H1 (cell line): ENCODE data around the gene EYA2. TPM values are rescaled to one million over a fixed set of nuclear protein-coding genes. Genes with fewer than 3 reads are reported as not detected.

Experiments
- CTCF ChIA-PET: fragments of 300-600 bp; sonication (Branson Sonifier 250); formaldehyde crosslinking; loops from one replicate; lab custom pipeline; 2021; ENCODE audit not compliant: partially characterized antibody; lab: Charles Lee
- POLR2A ChIA-PET: fragments of 300-600 bp; sonication (Branson Sonifier 250); formaldehyde crosslinking; loops from one replicate; lab custom pipeline; 2021; ENCODE audit warnings: inconsistent platforms; ENCODE audit not compliant: partially characterized antibody; lab: Charles Lee
- DNase-seq, 2 experiments: peaks; one replicate each; pipeline versions ENCODE4 v3.0.0 to v3.0.0-alpha.2; 2010 to 2022; ENCODE audit warnings: low spot score in 2 of 2, low read depth in 1 of 2, mixed read lengths in 1 of 2
- FAIRE-seq: peaks from 2 replicates; lab custom pipeline; 2011; peaks lifted over from hg19 to GRCh38; lab: Jason Lieb, UNC
- H2AFZ ChIP-seq: 2 replicates; pipeline ENCODE4 v1.8.1; 2012; ENCODE audit warnings: low read length, inconsistent platforms
- H2AK5ac ChIP-seq: 2 replicates; pipeline ENCODE4 v1.6.1; 2013; ENCODE audit warnings: low read depth, low read length
- H2BK120ac ChIP-seq: replicated peaks from 2 replicates; pipeline ENCODE3; 2013; ENCODE audit warnings: low read depth, low read length, inconsistent platforms
- H2BK12ac ChIP-seq: 2 replicates; pipeline ENCODE4 v1.6.1; 2013; ENCODE audit warnings: low read depth, low read length
- H2BK15ac ChIP-seq: 2 replicates; pipeline ENCODE4 v1.6.1; 2013; ENCODE audit warnings: low read length
- H2BK20ac ChIP-seq: 2 replicates; pipeline ENCODE4 v1.6.1; 2013; ENCODE audit warnings: low read length
- H2BK5ac ChIP-seq: 2 replicates; pipeline ENCODE4 v1.6.1; 2013; ENCODE audit warnings: low read depth, low read length
- H3K14ac ChIP-seq: 2 replicates; pipeline ENCODE4 v1.6.1; 2013; ENCODE audit warnings: inconsistent platforms; ENCODE audit not compliant: insufficient read length
- H3K18ac ChIP-seq: 2 replicates; pipeline ENCODE4 v1.6.1; 2013; ENCODE audit warnings: low read length; ENCODE audit errors: extremely low read depth
- H3K23ac ChIP-seq: 2 replicates; pipeline ENCODE4 v1.6.1; 2013; ENCODE audit warnings: inconsistent platforms; ENCODE audit not compliant: insufficient read length
- H3K23me2 ChIP-seq: 2 replicates; pipeline ENCODE4 v1.6.1; 2013; ENCODE audit warnings: low read depth, low read length
- H3K27ac ChIP-seq: 2 replicates; pipeline ENCODE4 v1.6.1; 2011; ENCODE audit warnings: low read depth, low read length, inconsistent platforms
- H3K27me3 ChIP-seq, 4 experiments: replicated peaks in 1 of 4; 1 replicate in 1 of 4; 2 replicates in 3 of 4; pipeline versions ENCODE4 v1.6.1 to v1.8.1; 2011 to 2013; ENCODE audit warnings: low read length in 3 of 4, mild to moderate bottlenecking in 3 of 4, inconsistent platforms in 2 of 4, mixed read lengths in 2 of 4, moderate library complexity in 1 of 4; ENCODE audit not compliant: control insufficient read depth in 3 of 4, insufficient read depth in 3 of 4; ENCODE audit errors: extremely low read depth in 1 of 4
- H3K36me3 ChIP-seq, 4 experiments: 2 replicates each; pipeline versions ENCODE4 v1.6.1 to v1.8.1; 2011 to 2013; ENCODE audit warnings: mild to moderate bottlenecking in 4 of 4, low read length in 3 of 4, moderate library complexity in 2 of 4, control low read depth in 1 of 4, inconsistent platforms in 1 of 4; ENCODE audit not compliant: insufficient read depth in 4 of 4, control insufficient read depth in 2 of 4
- H3K4ac ChIP-seq: replicated peaks from 2 replicates; pipeline ENCODE3; 2013; ENCODE audit warnings: low read length, low read depth, mixed read lengths, inconsistent platforms; ENCODE audit not compliant: insufficient read length
- H3K4me1 ChIP-seq, 4 experiments: replicated peaks in 1 of 4; 1 replicate in 1 of 4; 2 replicates in 3 of 4; pipeline versions ENCODE4 v1.6.1 to v1.8.1; 2011 to 2013; ENCODE audit warnings: low read length in 3 of 4, inconsistent platforms in 2 of 4, mixed read lengths in 1 of 4; ENCODE audit not compliant: insufficient read depth in 4 of 4, control insufficient read depth in 3 of 4
- H3K4me2 ChIP-seq, 2 experiments: 2 replicates each; pipeline versions ENCODE4 v1.6.1 to v1.8.1; 2011 to 2013; ENCODE audit warnings: low read depth in 2 of 2, low read length in 2 of 2, control low read depth in 1 of 2, inconsistent platforms in 1 of 2, mild to moderate bottlenecking in 1 of 2; ENCODE audit not compliant: insufficient read depth in 1 of 2
- H3K4me3 ChIP-seq, 4 experiments: fragments of 200-600, 300-600 bp in 1 of 4; sonication (generic), shearing (Covaris generic), sonication (Bioruptor Twin) in 1 of 4; 2 replicates each; pipeline versions ENCODE4 v1.5.1 to v1.8.1; 2011 to 2016; ENCODE audit warnings: low read length in 4 of 4, low read depth in 3 of 4, control low read depth in 2 of 4, inconsistent platforms in 2 of 4, mild to moderate bottlenecking in 2 of 4, mixed read lengths in 1 of 4, moderate library complexity in 1 of 4; ENCODE audit not compliant: insufficient read depth in 2 of 4; ENCODE audit errors: extremely low read depth in 1 of 4
- H3K56ac ChIP-seq: replicated peaks from 2 replicates; pipeline ENCODE3; 2013; ENCODE audit warnings: low read depth, mild to moderate bottlenecking, mixed read lengths, low read length, inconsistent platforms; ENCODE audit not compliant: insufficient read length
- H3K79me1 ChIP-seq: 2 replicates; pipeline ENCODE4 v1.6.1; 2013; ENCODE audit warnings: low read depth, low read length, control low read depth
- H3K79me2 ChIP-seq, 2 experiments: 2 replicates each; pipeline versions ENCODE4 v1.6.1 to v1.8.1; 2012 to 2013; ENCODE audit warnings: low read length in 2 of 2, mild to moderate bottlenecking in 2 of 2, inconsistent platforms in 1 of 2; ENCODE audit not compliant: insufficient read depth in 2 of 2, control insufficient read depth in 1 of 2
- H3K9ac ChIP-seq, 4 experiments: replicated peaks in 1 of 4; 1 replicate in 1 of 4; 2 replicates in 3 of 4; pipeline versions ENCODE4 v1.6.1 to v1.8.1; 2011 to 2013; ENCODE audit warnings: low read depth in 3 of 4, low read length in 3 of 4, control low read depth in 2 of 4, mild to moderate bottlenecking in 2 of 4, moderate library complexity in 2 of 4, inconsistent platforms in 1 of 4; ENCODE audit errors: extremely low read depth in 1 of 4
- H3K9me3 ChIP-seq, 2 experiments: 2 replicates each; pipeline versions ENCODE4 v1.6.1 to v1.8.1; 2012 to 2013; ENCODE audit warnings: mild to moderate bottlenecking in 2 of 2, moderate library complexity in 2 of 2, control low read depth in 1 of 2, inconsistent platforms in 1 of 2, low read depth in 1 of 2, low read length in 1 of 2, mixed read lengths in 1 of 2; ENCODE audit not compliant: insufficient read depth in 2 of 2
- H4K20me1 ChIP-seq, 2 experiments: replicated peaks in 1 of 2; 2 replicates each; pipeline versions ENCODE3 to v1.8.1; 2011 to 2013; ENCODE audit warnings: inconsistent platforms in 2 of 2, low read length in 2 of 2, mild to moderate bottlenecking in 1 of 2; ENCODE audit not compliant: insufficient read depth in 2 of 2, control insufficient read depth in 1 of 2
- H4K5ac ChIP-seq: 2 replicates; pipeline ENCODE4 v1.6.1; 2013; ENCODE audit warnings: low read length, low read depth, mixed read lengths, inconsistent platforms; ENCODE audit not compliant: insufficient read length
- H4K8ac ChIP-seq: 2 replicates; pipeline ENCODE4 v1.8.0; 2013; ENCODE audit warnings: mild to moderate bottlenecking, moderate library complexity, low read length, inconsistent platforms; ENCODE audit not compliant: insufficient read depth; ENCODE audit errors: extremely low read depth
- H4K91ac ChIP-seq: replicated peaks from 2 replicates; pipeline ENCODE3; 2013; ENCODE audit warnings: low read length, mixed read lengths, inconsistent platforms; ENCODE audit not compliant: insufficient read length
- JUN ChIP-seq: IDR thresholded peaks from 2 replicates; pipeline ENCODE4 v1.6.1; 2011; ENCODE audit warnings: low read depth, mild to moderate bottlenecking, improper control_type of control experiment, low read length
- NANOG ChIP-seq: IDR thresholded peaks from 2 replicates; pipeline ENCODE4 v1.6.1; 2011; ENCODE audit warnings: low read length, low read depth, mild to moderate bottlenecking, inconsistent platforms; ENCODE audit not compliant: insufficient read depth, poor library complexity, severe bottlenecking
- SIX5 ChIP-seq: IDR thresholded peaks from 2 replicates; pipeline ENCODE4 v1.6.1; 2011; ENCODE audit warnings: mild to moderate bottlenecking, low read depth, low read length
- WGBS, 2 experiments: shearing (Covaris generic) in 1 of 2; methylation state at CpG; one replicate each; pipeline versions ENCODE4 v1.1.6 to v1.1.7; 2013 to 2015; ENCODE audit warnings: low lambda C conversion rate in 2 of 2, mixed read lengths in 2 of 2, inconsistent platforms in 1 of 2, low coverage in 1 of 2, missing lambda C conversion rate in 1 of 2; ENCODE audit not compliant: insufficient replicate concordance in 2 of 2, insufficient coverage in 1 of 2, insufficient read length in 1 of 2; ENCODE audit errors: extremely low coverage in 1 of 2, missing lambda C conversion rate in 1 of 2; 5-methylcytosine and 5-hydroxymethylcytosine counted together
- polyA plus RNA-seq, 7 experiments: library from polyadenylated mRNA; depleted of rRNA in 3 of 7; stranded (reverse) in 5 of 7; unstranded in 2 of 7; fragments of >200 nt in 5 of 7; fragments of 200-250 nt in 2 of 7; gene quantifications; 1 replicate in 5 of 7; 2 replicates in 1 of 7; 4 replicates in 1 of 7; pipeline versions ENCODE4 v1.2.1 to v1.2.3, GENCODE V29; 2011 to 2013; ENCODE audit warnings: missing spikeins in 2 of 7, mixed read lengths in 2 of 7
- total RNA-seq: library from RNA; stranded (reverse); fragmentation: NEBNext Ultra II Directional; extraction: Animal tissue kit (Norgen Biotek cat#: 25700); gene quantifications from 2 replicates; pipeline ENCODE4 v1.2.1, GENCODE V29; 2021

EYA2 gene
- total and polyA plus RNA-seq, 2 of the 8 experiments (the other 6 are each of a cell fraction or from before 2014, with no cell fraction given) = 1.6 to 1.7 TPM

DNA sequence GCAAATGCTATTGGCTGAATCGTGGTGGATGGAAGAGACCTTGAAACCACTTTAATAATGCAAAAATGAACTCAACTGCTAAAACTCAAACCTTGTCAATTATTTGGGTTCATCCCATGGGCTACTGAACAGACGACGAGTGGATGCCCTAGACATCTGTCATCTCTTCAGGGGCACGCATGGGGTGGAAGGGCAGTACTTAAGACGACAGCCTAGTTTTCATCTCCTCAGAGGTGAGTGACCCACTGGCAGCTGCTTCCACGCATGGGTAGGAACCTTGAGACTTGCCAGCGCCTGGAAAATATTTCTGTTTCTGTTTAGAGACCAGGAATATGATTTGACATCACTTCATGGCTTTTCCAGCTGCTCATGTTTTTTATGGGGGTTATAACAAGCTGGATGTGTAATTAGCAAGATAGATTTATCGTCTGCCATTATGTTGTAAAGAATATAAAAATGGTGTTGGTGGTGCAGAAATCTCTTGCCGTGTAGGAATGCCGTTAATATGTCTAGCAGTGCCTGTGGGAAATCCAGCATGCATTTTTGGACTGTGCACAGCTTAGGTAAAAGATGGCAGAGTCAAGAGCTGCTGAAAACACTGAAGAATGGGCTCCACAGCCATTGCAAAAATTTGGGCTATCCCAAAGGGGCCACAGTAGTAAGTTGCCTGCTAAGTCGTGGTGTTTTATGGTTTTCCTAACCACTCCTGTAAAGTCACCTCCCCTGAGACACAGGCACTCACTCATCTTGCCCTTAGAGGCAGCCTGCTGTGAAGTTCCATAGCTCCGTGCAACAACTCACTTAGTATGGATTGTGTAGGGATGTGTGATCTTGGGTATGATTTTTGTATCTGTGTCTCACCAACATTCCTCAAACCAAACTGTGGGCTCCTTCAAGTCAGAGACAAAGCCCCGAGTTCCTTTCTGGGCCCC is 203.3 kb downstream of the EYA2 start:
- Histone ChIP-seq H3K79me2 (no peaks in the 10 kb centered on the region), H3K9ac (no peak overlapping the region), H4K20me1 (no peaks in the 10 kb centered on the region), H3K27ac (no peak overlapping the region), H3K9me3 (peaks cover 2 to 3% of the 10 kb centered on the region in 2 experiments; a peak in 1 of 4 replicates), H2BK12ac (no peak overlapping the region)
- DNase-seq = no peak
- CTCF ChIA-PET = interaction anchor here (0.8 to 1.3 kb wide), 2 partner anchors 52 to 76 kb away, joined by 3 read pairs; no protein-coding TSS in a partner anchor
- no peak for TF ChIP-seq JUN
- no peak for TF ChIP-seq NANOG
- TF ChIP-seq SIX5 = no peak
- TF ChIP-seq, all 59 proteins: peak for 0
- H3K4me1 ChIP-seq = no peaks in the 10 kb centered on the region
- no peak overlapping the region for H3K18ac ChIP-seq
- no peak overlapping the region for H2AK5ac ChIP-seq
- H3K23me2 ChIP-seq = no peaks in the 10 kb centered on the region
- POLR2A ChIA-PET = no interaction called here
- no peak overlapping the region for H3K56ac ChIP-seq
- H2BK20ac ChIP-seq = no peak overlapping the region
- H3K36me3 ChIP-seq = no peaks in the 10 kb centered on the region
- H4K5ac ChIP-seq = no peak overlapping the region
- no peak overlapping the region for H3K14ac ChIP-seq
- no peak overlapping the region for H2BK120ac ChIP-seq
- H4K8ac ChIP-seq = no peak overlapping the region
- no peak overlapping the region for H3K4ac ChIP-seq
- H2BK5ac ChIP-seq = no peak overlapping the region
- H3K4me2 ChIP-seq = no peak overlapping the region
- no peaks in the 10 kb centered on the region for H3K79me1 ChIP-seq
- H4K91ac ChIP-seq = no peak overlapping the region
- H3K27me3 ChIP-seq = no peaks in the 10 kb centered on the region
- H3K4me3 ChIP-seq = no peak overlapping the region
- no peak for FAIRE-seq
- no peak overlapping the region for H2AFZ ChIP-seq
- H2BK15ac ChIP-seq = no peak overlapping the region
- WGBS, 2 experiments = 84% methylated on average over 12 of the region's 13 CpGs; no CpG with 5 or more reads in 1 of the 2 experiments
- H3K23ac ChIP-seq = no peak overlapping the region
